Esophagus (tissue), 2 donors: ENCODE data around the gene EYS. TPM values are rescaled to one million over a fixed set of nuclear protein-coding genes. Genes with fewer than 3 reads are reported as not detected.

Experiments used
- H3K27ac ChIP-seq, 2 donors: one replicate each; pipeline ENCODE4 v1.5.1; 2013; ENCODE audit warnings: low read depth in 2 of 2, mild to moderate bottlenecking in 2 of 2, inconsistent platforms in 1 of 2, low read length in 1 of 2, moderate library complexity in 1 of 2
- H3K27me3 ChIP-seq, 2 donors: one replicate each; pipeline ENCODE4 v1.6.1; 2013; ENCODE audit warnings: low read length in 2 of 2, control low read depth in 1 of 2, mild to moderate bottlenecking in 1 of 2; ENCODE audit not compliant: insufficient read depth in 2 of 2, control insufficient read depth in 1 of 2
- H3K36me3 ChIP-seq, 2 donors: one replicate each; pipeline ENCODE4 v1.6.1; 2013; ENCODE audit warnings: low read length in 1 of 2; ENCODE audit not compliant: control insufficient read depth in 2 of 2, insufficient read depth in 2 of 2
- H3K4me1 ChIP-seq, 2 donors: one replicate each; pipeline ENCODE4 v1.6.1; 2013; ENCODE audit warnings: low read length in 1 of 2; ENCODE audit not compliant: control insufficient read depth in 2 of 2, insufficient read depth in 2 of 2
- H3K4me3 ChIP-seq, 2 donors: one replicate each; pipeline ENCODE4 v1.5.1; 2013; ENCODE audit warnings: low read length in 2 of 2, mild to moderate bottlenecking in 2 of 2, low read depth in 1 of 2, moderate library complexity in 1 of 2
- H3K9me3 ChIP-seq, 2 donors: one replicate each; pipeline ENCODE4 v1.6.1; 2013; ENCODE audit warnings: mild to moderate bottlenecking in 2 of 2, low read depth in 1 of 2, low read length in 1 of 2, moderate library complexity in 1 of 2; ENCODE audit not compliant: control insufficient read depth in 2 of 2, insufficient read depth in 1 of 2
- WGBS, 2 donors: extraction: QIAGEN DNeasy Blood & Tissue Kit; methylation state at CpG; one replicate each; pipeline ENCODE4 v1.1.7; 2013; 5-methylcytosine and 5-hydroxymethylcytosine counted together
- polyA plus RNA-seq, 2 donors: library from polyadenylated mRNA; stranded (reverse); fragments of 200-250 nt; gene quantifications; one replicate each; pipeline ENCODE4 v1.2.3, GENCODE V29; 2013
- donor health status: healthy with polysubstance abuse.
- donor health status: Bipolar disorder and iron deficiency.

EYS gene
- polyA plus RNA-seq, 2 donors, result not detected

- Histone ChIP-seq H3K4me1 (no peaks in the 10 kb centered on the region), H3K27ac (no peak overlapping the region), H3K9me3 (peaks cover 2% of the 10 kb centered on the region in 2 donors), H3K4me3 (no peak overlapping the region), H3K27me3 (no peaks in the 10 kb centered on the region), H3K36me3 (no peaks in the 10 kb centered on the region)
- 63 to 68% methylated on average over 5 of the region's 5 CpGs for WGBS, 2 donors
These were observed 1819.8 kb downstream of the EYS start for GRCh38 chr6:63887002-63887751.

GRCh38 chr6:63886341-63886740 is 1820.7 kb downstream of the EYS start:
- Histone ChIP-seq H3K36me3 (no peaks in the 10 kb centered on the region), H3K27ac (no peak overlapping the region), H3K27me3 (no peaks in the 10 kb centered on the region), H3K9me3 (peaks cover 2% of the 10 kb centered on the region in 2 donors), H3K4me3 (no peak overlapping the region), H3K4me1 (no peaks in the 10 kb centered on the region)
- WGBS, 2 donors, result 60 to 64% methylated on average over 3 of the region's 3 CpGs

GRCh38 chr6:63883597-63883996 is 1823.4 kb downstream of the EYS start:
- Histone ChIP-seq H3K27ac (no peak overlapping the region), H3K4me3 (no peak overlapping the region), H3K4me1 (no peaks in the 10 kb centered on the region), H3K27me3 (no peaks in the 10 kb centered on the region), H3K36me3 (no peaks in the 10 kb centered on the region), H3K9me3 (peaks cover 2 to 3% of the 10 kb centered on the region in 2 donors)
- WGBS, 2 donors, result 87 to 89% methylated on average over 6 of the region's 6 CpGs

- H3K4me1 ChIP-seq, result no peaks in the 10 kb centered on the region
- H3K27ac ChIP-seq, result no peak overlapping the region
- H3K4me3 ChIP-seq, result no peak overlapping the region
- peaks cover 0 to 4% of the 10 kb centered on the region in 2 donors for H3K9me3 ChIP-seq
- whole genome bisulfite sequencing, 2 donors, result 55 to 57% methylated on average over 4 of the region's 4 CpGs
- H3K27me3 ChIP-seq, result no peaks in the 10 kb centered on the region
- no peaks in the 10 kb centered on the region for H3K36me3 ChIP-seq
These were observed 1824.8 kb downstream of the EYS start for GRCh38 chr6:63882208-63882607.

- H3K4me3 ChIP-seq, result no peak overlapping the region
- 65 to 80% methylated on average over 1 of the region's 1 CpG for WGBS, 2 donors
- no peaks in the 10 kb centered on the region for H3K4me1 ChIP-seq
- H3K36me3 ChIP-seq, result no peaks in the 10 kb centered on the region
- H3K27me3 ChIP-seq, result no peaks in the 10 kb centered on the region
- peaks cover 0 to 4% of the 10 kb centered on the region in 2 donors for H3K9me3 ChIP-seq
- no peak overlapping the region for H3K27ac ChIP-seq
These were observed 1825.2 kb downstream of the EYS start for GRCh38 chr6:63881791-63882190.

DNA sequence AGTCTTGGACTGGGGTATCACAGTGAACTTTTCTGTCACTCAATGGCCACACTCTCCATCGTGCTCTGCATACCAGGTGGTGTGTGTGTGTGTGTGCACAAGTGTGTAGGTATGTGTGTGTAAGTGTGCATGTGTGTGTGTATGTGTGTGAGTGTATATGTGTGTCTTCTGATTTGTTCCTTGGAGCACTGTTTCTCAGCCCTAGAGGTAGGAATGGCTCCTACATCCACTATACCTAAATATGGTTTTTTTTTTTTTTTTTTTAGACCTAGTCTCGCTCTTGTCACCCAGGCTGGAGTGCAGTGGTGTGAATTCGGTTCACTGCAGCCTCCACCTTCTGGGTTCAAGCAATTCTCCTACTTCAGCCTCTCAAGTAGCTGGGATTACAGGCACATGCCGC is 1834.8 kb downstream of the EYS start:
- Histone ChIP-seq H3K27ac (no peak overlapping the region), H3K27me3 (no peaks in the 10 kb centered on the region), H3K4me3 (no peak overlapping the region), H3K36me3 (no peaks in the 10 kb centered on the region), H3K4me1 (no peaks in the 10 kb centered on the region), H3K9me3 (no peaks in the 10 kb centered on the region)
- WGBS, 2 donors, result 89 to 92% methylated on average over 3 to 4 of the region's 4 CpGs

- H3K27ac ChIP-seq, result no peak overlapping the region
- 69 to 73% methylated on average over 3 of the region's 3 CpGs for WGBS, 2 donors
- H3K4me3 ChIP-seq, result no peak overlapping the region
- no peaks in the 10 kb centered on the region for H3K4me1 ChIP-seq
- H3K27me3 ChIP-seq, result no peaks in the 10 kb centered on the region
- H3K9me3 ChIP-seq, result no peaks in the 10 kb centered on the region
- no peaks in the 10 kb centered on the region for H3K36me3 ChIP-seq
These were observed 1838.7 kb downstream of the EYS start for GRCh38 chr6:63868351-63868750.

DNA sequence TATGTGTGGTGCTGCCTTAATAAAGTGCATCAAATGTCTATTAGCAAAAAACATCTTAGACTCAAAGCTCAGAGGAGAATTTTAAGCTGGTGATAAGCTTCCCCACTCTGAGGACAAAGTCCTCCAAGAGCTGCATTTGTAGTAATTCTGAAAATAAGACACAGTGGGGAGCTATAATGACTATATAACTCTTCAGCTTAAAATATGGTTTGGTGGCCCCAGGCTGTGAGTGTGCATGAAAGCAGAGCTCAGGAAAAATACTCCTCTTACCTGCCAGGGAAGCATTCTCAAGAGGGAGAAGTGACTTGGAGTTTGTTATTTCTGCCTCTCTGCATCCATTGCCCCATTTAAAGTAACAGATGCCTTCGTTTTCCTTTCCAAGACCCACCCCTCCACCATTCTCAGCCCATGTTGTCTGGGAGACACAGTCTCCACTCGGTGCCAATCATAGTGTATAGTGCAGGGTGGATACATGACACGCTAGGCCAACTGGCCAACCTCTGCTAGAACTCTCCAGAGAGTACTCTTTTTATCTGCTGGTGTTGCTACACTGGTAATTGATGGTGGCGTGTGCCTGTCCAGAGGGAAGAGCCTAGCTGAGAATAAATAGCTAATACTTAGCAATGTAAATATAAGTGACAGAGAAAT is 1842.2 kb downstream of the EYS start:
- Histone ChIP-seq H3K27ac (no peak overlapping the region), H3K4me1 (no peaks in the 10 kb centered on the region), H3K9me3 (no peaks in the 10 kb centered on the region), H3K4me3 (no peak overlapping the region), H3K36me3 (no peaks in the 10 kb centered on the region), H3K27me3 (no peaks in the 10 kb centered on the region)
- 70 to 73% methylated on average over 4 of the region's 4 CpGs for WGBS, 2 donors

DNA sequence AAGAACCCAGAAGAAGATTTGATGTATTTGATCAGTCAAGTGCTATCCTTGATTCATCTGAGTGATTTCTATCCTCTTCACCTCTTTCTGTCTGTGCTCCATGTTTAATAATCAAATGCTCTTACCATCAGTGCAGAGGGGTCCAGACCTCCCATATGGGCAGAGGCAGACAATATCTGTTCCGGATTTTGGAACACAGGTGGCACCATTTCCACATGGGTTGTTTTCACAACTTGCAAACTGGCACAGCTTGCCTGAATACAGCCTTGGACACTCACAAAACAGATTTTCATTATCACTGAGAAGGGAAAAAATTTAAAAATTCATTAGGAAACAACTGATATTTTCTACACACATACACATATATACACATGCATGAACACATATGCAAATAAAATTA is 1843.0 kb downstream of the EYS start:
- no peaks in the 10 kb centered on the region for H3K36me3 ChIP-seq
- no peaks in the 10 kb centered on the region for H3K27me3 ChIP-seq
- H3K4me3 ChIP-seq, result no peak overlapping the region
- H3K4me1 ChIP-seq, result no peaks in the 10 kb centered on the region
- WGBS, 2 donors, result 77 to 88% methylated on average over 1 of the region's 1 CpG
- no peaks in the 10 kb centered on the region for H3K9me3 ChIP-seq
- H3K27ac ChIP-seq, result no peak overlapping the region
